Fibroblast of skin of scalp (primary cell): ENCODE measurements around the gene SLC1A4.
"Not testable (repeated sequence)": the region's sequence is repeated elsewhere in the genome, so short reads cannot be mapped to it uniquely, and the experiment has no call there.

Source experiments
- DNase-seq: peaks from one replicate; pipeline ENCODE4 v3.0.0-alpha.2; 2013

SLC1A4 gene

DNA sequence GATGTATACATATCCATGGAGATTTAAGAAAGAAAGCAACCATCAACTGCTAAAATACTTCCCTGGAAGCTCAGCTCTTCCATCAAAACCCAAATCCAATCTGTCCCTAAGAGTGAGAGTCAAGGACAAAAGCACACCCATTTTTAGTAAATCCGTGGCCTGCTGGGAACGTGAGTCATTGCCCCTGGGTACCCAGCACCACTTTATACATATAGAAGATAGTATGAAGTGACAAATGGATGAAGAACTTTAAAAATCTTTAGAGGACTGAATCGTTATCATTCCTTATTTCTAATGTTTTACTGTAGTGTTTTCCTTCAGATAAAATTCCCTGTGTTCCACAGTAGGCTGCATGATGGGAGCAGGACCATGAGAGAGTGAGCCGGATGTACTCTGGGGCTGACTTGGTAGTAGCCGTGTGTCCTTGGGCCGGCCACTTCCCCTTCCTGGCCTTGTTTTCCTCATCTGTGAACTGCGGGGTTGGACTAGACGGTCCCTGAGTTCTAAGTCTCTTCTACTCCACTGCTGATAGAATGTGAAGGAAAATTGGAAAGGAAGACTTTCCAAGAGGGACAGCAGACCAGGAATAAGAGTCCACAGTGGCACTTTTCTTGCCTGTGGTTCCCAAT is 38.5 kb downstream of the SLC1A4 start:
- peak; percentile 79 for DNase-seq

DNA sequence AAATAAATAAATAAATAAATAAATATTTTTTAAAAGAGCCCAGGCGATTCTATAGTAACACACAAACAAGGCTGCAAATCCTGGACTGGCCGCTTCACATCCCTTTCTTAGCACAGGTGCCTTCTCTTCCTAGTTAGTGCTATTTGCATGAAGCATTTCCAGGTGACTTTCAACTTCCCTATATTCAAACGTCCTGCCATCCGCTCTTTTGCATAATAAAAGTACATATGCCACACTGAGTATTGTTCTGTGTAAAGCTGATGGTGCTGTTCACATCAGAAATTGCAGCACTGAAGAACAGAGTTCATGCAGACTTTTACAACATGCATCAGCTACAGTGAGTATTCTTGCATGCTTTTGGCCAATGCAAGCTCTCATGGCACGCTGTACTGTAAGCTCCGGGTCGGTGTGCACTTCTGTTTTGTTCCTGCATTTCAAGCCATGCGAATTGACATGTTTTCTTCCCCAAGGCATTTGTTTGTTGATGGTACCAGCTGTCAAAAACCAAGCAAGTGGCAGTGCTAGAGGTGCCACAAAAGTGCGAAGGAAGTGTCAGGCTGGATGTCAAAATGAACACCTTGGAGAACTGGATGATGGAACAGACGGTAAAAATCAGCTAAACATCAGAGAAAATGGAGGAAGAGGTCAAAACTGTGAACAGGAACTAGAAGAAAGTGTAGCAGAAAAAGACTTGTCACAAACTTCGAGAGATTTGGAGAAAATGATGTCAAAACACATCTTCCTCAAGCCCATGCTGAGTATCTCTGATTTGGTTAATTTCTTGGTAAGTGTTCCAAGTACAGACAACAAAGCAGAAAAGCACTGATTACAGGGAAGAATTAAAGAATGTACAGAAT is 41.5 kb downstream of the SLC1A4 start:
- DNase-seq: no peak

DNA sequence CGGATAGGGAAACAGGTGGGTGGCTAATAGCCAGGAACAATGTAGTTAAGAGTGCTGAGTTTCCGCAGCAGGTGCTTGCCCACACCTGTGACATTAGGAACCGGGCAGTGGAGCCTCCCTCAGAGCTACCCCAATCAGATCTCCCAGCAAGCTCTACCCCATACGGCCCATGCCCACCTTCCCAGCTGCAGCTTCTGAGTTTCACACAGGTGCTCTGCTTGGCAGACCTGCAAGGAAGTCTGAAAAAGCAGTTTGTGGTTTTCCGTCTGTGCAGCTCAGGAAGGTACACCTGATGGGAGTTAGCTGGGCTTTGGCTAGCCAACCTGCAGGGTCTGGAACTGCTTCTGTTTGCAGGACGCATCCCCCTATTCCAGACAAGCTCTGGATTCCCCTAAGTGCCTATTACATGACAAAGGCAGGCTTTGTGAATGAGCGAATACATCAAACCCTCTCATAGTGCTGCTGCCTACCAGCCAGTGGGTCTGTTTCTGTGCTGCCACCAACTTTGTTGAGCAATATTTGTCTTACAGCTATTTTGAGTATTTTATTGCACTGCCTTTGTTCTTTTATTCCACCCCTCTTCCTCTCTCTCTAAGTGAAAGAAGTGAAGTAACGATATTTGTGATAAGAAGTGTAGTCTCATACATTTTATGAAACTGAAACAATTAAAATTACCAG is 42.3 kb downstream of the SLC1A4 start:
- DNase-seq: no peak

DNA sequence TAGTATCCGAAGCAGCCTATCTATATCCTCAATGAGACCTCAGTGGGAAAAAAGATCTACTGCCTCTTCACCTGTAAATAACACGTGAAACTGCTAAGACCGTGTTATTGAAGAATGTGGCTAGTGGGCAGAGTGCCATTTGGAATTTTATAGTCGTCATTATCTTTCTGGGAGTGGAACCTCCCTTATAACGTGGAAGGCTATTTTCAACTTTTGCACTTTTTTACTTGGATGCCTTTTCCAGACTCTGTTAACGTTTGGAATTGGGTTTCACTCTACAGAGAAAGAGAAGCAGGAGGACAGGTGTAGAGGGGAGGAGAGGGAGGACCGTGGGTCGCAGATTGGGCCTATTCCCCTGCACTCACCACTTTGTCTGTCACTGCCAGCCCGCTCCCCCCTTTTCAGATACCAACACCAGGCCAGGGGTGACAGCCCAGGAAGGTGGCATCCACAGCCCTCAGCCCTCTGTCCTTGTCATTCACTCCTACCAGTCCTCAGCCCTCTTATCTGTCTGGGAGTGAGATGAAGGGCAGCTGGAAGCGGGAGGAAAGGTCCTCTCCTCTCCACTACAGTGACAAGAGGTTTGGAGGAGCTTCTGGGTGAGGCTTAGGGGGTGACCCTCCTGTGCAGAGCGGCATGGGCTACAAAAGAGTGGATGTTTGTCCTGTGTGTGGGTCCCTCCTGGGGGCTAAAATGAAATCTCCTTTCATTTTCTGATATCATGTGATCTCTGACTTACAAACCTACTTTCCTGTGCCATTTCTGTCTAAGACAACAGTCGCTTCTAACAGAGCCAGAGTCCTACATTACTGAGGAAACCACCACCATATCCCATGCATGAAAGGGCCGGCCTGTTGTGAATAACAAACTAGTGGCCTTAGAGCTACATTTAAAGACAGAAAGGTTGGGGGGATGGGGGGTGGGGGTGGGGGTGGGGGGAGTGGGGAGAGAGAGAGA is 43.1 kb downstream of the SLC1A4 start:
- no peak for DNase-seq

DNA sequence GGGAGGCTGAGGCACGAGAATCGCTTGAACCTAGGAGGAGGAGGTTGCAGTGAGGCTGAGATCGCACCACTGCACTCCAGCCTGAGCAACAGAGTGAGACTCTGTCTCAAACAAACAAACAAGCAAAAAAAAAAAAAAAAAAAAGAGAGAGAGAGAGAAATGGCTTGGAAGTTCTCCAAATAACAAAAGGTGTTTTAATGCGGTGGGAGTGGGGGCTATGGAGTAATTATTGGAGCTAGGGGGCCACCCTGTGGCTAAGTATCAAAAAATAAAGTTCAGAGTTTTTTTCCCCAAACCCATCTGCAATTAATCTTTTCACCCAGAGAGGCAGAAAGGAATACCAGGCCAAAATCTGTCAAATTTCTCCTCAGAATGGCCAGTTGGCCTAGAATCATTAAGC is 44.0 kb downstream of the SLC1A4 start:
- peak; percentile 54 for DNase-seq

DNA sequence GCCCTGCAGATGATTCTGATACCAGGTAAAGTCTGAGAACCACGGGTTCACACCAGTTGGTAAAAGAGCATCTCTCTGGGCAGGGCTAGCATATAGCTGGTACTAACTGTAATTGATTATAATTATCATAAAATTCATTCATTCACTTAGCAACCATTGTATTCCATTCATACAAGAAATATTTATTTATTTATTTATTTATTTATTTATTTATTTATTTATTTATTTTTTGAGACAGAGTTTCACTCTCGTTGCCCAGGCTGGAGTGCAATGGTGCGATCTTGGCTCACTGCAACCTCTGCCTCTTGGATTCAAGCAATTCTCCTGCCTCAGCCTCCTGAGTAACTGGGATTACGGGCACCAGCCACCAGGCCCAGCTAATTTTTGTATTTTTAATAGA is 44.5 kb downstream of the SLC1A4 start:
- DNase-seq: not testable (repeated sequence)

DNA sequence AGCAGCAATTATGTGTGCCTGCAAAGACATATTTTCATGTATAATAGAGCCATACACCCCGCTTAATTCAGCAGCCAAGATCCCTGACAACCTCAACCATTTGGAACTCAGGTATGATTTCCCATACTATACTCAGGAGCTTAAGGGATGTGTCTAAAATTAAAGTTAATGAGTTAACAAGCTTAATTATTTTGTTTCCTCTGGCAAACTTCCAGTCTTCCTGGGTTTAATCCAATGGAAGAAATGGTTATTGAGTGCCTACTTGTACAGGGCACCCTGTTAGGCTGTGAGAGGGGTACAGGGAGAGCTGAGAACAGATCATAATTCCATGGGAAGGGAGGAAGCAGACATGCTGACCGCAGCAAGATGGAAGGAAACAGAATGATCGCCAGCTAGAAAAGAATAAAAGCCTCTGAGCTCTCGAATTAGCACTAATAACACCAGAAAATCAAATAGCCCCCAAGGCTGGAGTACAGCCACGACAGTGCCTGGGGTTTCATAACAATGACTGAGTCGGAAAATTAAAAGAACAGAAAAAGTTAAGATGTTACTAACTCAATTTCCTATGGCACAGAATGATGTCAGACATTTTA is 46.2 kb downstream of the SLC1A4 start:
- DNase-seq: no peak

DNA sequence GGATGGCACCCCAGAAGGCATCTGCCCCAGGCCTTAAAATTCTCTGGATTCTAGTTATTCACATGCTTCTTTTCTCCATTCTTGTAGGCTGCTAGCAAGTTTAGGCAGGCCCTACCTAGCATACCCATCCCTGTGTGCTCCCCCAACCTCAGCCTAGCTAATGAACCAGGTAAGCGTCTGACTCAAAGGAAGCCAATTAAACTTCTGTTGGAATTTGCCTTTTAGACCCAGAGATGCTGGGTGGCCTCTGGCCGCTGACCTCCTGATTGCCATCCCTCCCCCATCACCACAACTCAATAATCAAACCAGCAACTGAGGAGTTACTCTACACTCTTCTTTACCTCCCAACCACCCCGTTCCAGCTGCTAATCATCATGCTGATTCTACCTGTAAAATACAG is 48.0 kb downstream of the SLC1A4 start:
- no peak for DNase-seq

DNA sequence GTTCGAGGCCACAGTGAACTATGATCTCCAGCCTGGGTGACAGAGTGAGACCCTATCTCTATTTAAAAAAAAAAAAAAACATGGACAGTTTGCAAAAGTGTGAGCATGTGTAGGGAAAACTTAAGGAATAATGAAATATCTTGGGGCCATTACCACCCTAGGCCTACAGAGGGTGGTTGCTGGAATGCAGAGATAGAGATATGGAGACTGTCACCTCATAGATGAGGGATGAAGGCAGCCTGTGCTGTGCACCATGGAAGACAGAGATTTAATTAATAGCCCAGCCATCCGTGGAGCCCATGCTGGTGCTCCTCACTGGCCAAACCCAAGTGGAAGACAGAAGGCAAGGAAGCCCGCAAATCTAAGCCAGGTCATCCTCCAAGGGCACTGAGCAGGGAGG is 50.4 kb downstream of the SLC1A4 start:
- no peak for DNase-seq

DNA sequence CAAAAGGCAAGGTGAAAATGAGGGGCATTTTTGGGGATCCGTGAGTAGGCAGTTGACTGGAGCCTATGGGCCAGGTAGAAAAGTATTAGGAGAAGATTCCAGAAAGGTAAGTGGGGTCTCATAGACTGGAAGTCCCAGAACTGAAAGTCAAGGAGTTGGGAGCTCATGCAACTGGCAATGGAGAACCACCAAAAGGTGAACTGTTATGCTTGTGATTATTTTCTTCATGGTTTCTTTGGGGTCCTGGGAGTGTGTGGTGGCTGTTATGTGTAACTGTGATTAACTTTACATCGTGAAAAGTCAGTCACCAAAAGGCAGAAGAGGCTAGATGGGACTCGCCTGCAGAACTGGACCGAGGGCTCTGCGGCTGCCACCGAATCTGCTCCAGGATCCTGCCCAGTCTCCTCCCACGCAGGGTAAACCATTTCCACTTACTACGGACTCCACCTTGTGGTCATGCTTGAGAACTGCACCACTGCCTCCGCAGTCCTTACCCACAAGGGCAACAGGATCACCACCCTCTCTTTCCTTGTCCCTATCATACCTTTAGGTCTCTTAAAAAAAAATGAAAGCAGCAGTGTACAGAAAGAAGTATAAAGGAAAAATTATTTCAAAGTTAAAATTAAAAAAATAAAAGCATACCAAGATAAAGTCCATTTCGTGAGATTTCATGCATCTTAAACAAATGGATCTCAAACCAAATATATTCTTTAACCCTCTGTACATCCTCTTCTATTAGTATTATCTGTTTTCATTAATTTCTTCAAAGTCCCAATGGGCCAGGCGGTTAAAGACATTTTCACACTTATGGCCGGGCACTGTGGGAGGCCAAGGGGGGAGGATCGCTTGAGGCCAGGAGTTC is 51.4 kb downstream of the SLC1A4 start:
- DNase-seq: peak; percentile 78

DNA sequence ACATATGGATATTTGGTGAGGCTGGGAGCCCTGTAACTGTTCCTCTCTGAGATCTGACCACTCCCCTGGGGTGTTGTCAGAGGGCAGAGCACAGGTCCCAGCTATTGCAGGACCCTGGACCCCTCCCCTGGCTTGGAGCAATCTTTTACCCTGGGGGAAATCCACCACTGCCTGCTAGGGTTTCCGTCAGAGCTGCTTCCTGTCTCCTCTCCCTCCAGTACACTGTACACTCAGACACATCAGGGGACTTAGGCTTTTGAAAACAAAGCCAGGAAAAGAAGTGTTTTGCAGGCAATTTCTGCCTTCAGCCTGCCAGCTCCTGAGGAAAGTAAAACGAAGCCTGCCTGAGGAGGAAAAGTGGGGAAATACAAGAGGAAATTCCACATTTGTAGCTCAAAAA is 53.8 kb downstream of the SLC1A4 start:
- no peak for DNase-seq

DNA sequence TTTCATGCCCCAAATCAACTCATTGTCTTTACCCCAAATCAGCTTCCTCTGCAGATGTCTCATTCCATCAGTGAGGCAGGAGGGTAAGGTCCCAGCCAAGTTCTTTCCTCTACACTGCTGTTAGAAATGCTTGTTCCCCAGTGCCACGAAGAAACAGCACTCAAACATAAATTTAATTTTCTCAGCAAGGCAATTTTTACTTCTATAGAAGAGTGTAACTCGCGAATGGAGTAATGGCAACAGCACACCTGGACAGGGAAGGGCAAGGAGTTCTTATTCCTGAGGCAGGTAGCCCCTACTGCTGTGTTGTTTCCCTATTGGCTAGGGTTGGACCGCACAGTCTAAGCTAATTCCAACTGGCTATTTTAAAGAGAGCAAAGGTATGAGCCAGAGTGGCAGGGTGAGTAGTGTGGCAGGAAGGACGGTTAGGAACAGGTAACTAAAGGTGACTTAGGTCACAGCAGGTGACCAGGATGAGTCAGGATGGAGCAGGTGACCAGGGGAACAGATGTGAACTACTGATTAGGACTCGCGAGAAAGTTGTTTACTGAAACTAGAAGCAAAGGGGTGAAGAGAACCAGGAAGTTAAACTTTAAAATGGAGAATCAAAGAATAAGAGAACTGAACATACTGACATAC is 55.0 kb downstream of the SLC1A4 start:
- no peak for DNase-seq

DNA sequence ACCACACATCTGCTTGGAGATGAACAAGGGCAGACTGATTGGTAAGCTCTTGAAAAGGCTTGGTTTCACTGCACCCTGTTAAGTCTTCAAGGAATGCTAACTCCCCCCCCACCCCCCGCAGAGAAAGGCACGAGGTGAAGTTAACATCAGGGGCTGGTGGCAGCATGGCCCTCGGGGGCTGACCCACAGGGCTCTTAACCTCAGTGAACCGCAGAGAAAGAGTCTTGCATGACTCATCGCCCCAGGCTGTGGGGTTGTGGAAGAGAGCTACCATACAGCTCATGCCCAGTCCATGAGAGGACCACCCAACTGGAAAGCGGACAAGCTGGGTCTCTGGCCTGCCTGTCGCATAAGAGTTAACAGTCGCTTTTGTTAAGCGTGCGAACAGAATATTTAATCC is 56.5 kb downstream of the SLC1A4 start:
- DNase-seq: peak; percentile 92

DNA sequence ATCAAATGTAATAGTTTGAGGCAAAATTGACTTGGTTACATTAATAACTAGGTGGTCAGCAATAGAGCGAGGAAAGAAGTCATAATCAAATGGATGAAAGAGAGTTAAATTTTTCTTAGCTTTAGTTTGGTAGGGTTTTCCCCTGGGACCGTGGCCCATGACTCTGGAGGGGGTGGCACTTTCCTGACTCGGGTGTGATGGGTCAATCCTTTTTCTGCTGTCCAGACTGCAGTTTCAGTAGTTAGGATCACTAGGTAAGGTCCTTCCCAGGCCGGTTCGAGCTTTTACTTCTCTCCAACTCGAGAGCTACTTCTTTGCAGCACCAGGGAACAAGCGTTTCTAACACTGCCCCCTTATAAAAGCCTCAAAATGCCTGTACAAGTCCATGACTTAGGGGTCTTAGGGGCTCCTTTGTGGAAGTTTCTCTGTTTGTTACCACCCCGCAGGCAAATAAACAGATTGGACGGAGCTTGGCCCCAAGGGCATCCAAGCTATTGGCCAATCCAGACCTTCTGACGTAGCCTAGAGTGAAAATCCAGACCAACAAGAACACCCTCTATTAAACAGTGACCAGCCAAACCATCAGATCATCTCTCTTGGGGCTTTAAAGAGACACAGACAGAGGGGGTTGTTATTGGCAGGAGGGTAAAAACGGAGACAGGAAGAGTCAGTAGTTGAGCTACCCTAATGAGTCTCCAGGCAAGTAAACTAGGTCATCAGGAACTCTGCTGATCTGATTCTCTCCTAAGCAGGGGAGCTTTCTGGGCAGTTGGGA is 57.6 kb downstream of the SLC1A4 start:
- no peak for DNase-seq

DNA sequence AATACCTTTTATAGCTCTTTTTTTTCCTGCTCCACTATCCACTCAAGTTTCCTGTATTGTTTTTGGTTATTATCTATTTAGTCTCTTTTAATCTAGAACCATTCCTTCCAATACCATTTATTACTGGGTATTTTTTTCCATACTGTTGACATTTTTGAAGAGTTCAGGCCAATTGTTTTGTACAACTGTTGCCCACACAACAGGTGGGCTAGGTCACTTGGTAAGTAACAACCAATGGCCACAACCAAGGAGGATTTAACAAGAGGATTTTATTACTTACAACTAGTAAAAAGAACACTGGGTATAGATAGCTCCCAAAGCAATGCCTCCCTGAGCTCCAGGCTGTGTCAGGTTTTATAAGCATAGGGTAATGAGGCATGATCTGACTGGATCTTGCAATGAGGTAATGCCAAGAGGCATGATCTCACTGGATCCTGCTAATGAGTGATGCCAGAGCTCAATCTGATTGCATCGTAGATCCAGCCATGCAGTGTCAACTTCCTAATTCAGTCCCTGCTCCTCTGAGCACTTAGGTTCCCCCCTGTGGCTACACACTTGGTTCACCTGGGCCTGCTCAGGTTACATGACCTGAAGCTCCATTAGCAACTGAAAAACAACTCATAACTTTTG is 59.9 kb downstream of the SLC1A4 start:
- no peak for DNase-seq

DNA sequence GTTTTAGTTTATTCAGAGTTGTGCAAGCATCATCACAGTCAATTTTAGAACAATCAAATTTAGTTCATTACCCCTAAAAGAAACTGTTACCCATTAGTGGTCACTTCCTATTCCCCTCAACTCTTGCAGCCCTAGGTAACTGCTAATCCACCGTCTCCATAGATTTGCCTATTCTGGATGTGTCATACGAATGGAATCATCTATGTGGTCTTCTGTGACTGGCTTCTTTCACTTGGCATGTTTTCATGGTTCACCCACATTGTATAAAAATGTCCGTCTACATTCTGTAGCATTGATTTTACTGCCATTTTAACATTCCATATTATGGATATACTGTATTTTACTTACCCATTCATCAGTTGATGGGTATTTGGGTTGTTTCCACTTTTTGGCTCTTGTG is 61.7 kb downstream of the SLC1A4 start:
- peak; percentile 72 for DNase-seq

DNA sequence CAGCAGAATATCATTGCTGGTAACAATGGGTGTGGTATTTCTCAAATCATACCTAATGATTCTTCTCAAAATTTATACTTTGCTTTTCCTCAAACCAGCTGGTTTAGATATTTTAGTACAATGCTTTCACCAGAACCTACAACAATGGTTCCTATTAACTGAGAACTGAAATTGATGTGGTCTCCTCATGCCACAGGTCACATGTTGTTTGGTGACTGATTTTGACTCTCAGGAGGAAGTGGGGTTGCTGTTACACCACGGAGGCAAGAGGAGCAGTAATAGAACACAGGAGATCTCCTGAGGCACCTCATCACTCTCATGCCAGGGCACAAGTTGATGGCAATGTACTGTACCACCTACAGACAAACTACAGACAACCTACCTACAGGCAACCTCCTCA is 64.0 kb downstream of the SLC1A4 start:
- no peak for DNase-seq

DNA sequence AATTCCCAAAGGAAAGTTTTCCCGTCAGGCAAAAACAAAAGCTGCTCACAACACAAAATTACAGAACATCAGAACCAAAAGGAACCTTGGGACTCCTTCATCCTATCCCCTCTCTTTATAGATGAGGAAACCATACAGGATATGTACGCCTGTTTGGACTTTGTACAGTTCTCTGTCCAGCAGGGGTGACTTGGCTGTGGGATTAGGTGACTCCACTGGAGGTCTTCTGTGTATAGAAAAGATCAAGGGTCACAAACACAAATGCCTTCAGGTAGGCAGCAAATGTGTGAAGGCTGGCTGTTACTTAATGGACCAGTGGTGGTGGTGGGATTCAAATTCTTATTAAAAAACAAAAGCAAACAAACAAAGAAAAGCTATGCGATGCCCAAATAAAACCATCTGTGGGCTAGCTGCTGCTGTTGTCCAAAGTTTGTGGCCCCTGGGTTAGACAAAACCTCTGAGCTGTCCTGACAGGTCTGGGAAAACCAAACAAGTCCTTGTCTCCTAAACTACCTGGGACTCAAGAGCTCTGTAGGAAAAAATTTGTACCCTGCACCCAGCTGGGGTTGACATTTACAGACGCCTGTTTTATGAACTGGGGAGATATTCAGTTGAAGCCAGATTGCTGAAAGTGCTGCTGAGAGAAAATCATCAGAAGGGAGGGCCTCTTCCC is 65.7 kb downstream of the SLC1A4 start:
- no peak for DNase-seq
